T47D (cell line): Measurements from ENCODE around the gene DOK7.
"Not testable (repeated sequence)": the region's sequence is repeated elsewhere in the genome, so short reads cannot be mapped to it uniquely, and the experiment has no call there.

Experiments
- DNase-seq, 2 experiments: peaks; one replicate each; pipeline versions ENCODE4 v3.0.0 to v3.0.0-alpha.2; 2011 to 2012; ENCODE audit warnings: low read depth in 1 of 2, low spot score in 1 of 2
- JUND ChIP-seq: IDR thresholded peaks from 2 replicates; pipeline ENCODE4 v1.6.1; 2012; ENCODE audit warnings: low read depth
- in situ Hi-C: cut with HindIII; loops from 2 replicates; pipeline ENCODE4 v1.10.0; 2016; ENCODE audit warnings: low sequenced_read_pairs, low pct_unique_long_range_greater_than_20kb

DOK7 gene

GRCh38 chr4:3527101-3527913 is 64.2 kb downstream of the DOK7 start:
- TF ChIP-seq JUND = no peak
- in situ Hi-C loops = no loop called here
- no peak for DNase-seq

GRCh38 chr4:3527914-3528876 is 65.1 kb downstream of the DOK7 start:
- no peak for DNase-seq
- in situ Hi-C loops = no loop called here
- TF ChIP-seq JUND = no peak

DNA sequence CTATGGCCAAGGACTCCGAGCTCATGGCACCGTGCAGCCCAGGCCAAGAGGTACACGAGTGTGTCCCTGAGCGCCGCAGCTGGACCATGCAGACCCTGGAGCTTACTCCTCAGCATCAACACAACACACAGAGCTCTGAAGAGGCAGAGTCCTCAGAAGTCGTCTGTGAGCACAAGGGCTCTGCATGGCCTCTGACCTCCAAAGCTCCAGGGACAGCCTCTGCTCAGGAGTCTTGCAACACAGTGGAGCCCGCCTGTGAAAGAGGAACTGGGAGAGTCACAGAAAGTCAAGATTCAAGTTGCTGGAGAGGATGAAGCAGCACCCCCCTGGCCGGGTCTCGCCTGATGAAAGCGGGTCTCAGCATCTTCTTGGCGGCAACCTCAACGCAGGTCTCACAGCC is 66.3 kb downstream of the DOK7 start:
- in situ Hi-C loops = no loop called here
- DNase-seq = no peak
- TF ChIP-seq JUND = no peak

DNA sequence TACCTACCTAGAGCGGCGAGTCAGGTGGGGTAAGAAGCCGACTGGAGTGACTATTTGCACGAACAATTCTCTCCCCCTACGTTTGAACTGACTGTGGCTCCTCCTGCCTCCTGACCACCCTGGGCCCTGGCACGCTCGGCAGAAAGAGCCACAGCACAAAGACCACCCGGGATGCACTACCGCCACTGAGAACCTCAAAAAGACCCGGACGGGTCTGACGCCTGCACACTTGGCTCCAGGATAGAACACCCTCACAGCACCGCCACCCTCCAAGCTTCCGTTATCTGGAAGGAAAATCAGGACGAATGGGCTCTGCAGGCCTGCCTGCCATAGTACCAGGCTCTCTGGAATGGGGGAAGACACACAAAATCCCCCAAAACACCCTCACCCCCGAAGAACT is 66.9 kb downstream of the DOK7 start:
- no peak for TF ChIP-seq JUND
- DNase-seq = no peak
- in situ Hi-C loops = no loop called here

DNA sequence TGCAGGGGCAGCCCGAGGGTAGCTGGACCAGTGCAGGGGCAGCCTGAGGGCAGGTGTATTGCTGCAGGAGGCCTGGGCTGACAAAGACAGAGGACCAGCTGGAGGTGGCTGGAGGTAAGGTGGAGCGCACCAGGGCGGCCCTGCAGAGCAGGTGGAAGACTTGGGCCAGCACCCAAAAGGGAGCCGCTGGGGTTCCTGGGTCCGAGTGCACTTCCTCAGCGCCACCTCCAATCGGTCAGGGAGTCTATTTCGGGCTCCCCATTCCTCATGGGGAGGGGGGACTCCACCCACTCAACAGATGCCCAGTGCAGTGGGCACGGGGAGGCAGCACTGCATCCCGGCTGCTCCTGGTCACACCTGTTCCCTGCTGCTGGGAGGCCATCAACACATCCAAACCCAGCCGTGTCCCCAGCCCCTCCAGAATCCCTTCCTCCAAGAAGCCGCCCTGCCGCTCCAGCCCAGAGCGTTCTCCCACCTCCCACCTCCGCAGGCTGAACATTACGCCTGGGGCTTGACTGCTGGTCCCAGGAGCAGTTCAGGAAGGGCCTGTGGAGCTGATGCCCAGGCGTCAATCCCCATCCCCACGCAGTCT is 67.7 kb downstream of the DOK7 start:
- DNase-seq = no peak
- no peak for TF ChIP-seq JUND
- in situ Hi-C loops = no loop called here

DNA sequence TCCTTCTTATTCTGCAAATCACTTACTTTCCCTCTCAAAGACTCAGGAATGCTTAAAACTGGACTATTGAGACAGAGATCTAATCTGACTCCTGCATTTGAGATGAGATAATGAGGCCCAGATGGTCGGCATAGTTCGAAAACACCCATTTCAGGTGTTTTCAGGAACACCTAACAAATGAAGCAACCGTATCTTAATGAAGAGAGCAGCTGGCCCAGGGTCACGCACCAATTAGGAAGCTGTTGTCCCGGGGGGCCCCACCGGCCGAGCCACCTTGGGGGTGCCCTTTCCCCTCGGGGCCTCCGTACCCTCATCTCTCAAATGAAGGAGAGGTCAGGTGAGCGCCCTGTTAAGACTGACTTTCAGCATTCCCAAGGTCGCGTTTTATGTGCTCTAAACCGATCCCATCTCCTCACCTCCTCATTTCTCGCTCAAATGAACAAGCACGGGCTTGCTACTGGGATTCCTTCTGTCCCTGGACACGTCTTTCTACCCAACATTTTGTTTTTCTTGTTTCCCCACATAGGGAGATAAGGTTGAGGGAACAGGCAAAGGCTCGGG is 68.3 kb downstream of the DOK7 start:
- no peak for TF ChIP-seq JUND
- DNase-seq = peak; percentile 23 to 46
- in situ Hi-C loops = no loop called here

DNA sequence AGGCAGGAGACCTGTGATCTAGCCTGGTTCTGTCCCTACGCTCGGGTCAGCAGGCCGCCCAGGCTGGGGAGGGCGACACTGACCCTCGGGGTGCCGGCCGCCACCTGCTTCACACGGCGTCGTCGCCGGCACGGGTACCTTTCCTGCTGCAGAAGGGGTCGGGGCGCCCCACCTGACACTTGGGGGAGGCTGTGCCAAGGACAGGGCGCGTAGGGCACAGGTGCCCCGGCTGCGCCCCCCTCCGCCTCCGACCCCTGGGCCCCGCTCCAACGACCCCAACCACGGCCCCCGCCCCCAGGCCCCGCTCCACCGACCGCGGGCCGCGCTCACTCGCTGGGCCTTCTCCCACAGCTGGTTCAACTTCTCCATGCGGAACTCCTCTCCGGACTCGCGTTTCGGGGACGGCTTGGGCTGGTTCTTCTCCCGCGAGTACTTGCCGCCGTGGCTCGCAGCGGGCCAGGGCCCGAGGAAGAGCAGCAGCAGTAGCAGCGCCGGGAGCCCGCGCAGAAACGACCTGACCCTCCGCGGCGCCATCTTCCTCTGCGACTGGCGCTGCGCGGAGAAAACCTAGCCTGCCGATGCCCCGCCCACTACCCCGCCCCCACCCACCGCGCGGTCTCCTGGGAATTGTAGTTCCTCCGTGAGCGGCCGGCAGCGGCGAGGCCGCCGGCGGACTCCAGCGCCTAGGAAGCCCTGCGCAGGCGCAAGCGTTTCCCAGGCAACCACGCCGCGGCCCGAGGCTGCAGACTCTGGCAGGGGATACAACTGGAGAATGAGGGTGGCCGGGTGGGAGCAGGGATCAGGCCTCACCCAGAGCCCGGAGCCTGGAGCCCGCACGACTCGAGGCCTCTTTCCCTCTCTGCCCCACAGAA is 69.0 kb downstream of the DOK7 start, which contains the start of gene LRPAP1:
Gene LRPAP1 (minus strand): TSS at position 544 of the 872 bp plus-strand sequence. CDS start 10 bp downstream, at position 534.
- DNase-seq = peak; percentile 90 to 99
- no peak for TF ChIP-seq JUND
- in situ Hi-C loops = no loop called here

- in situ Hi-C loops = no loop called here
- DNase-seq = no peak
- TF ChIP-seq JUND = no peak
These were observed 69.8 kb downstream of the DOK7 start for GRCh38 chr4:3532751-3533422.

DNA sequence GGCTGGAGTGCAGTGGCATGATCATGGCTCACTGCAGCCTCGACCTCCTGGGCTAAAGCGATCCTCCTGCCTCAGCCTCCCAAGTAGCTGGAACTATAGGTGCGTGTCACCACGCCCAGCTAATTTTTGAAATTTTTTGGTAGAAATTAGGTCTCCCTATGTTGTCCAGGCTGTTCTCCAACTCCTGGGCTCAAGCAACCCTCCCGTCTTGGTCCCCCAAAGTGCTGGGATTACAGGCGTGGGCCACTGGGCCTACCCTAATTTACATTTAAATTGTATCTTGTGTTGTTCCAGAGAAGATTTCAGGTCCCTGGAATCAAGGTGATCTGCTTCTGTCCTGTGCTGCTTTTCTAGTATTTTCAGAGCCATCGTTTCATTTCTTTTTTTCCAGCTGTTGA is 70.3 kb downstream of the DOK7 start:
- TF ChIP-seq JUND = no peak
- no peak for DNase-seq
- in situ Hi-C loops = no loop called here

- DNase-seq, in situ Hi-C loops: not testable (repeated sequence)
These were observed 72.7 kb downstream of the DOK7 start for GRCh38 chr4:3535812-3536211.

DNA sequence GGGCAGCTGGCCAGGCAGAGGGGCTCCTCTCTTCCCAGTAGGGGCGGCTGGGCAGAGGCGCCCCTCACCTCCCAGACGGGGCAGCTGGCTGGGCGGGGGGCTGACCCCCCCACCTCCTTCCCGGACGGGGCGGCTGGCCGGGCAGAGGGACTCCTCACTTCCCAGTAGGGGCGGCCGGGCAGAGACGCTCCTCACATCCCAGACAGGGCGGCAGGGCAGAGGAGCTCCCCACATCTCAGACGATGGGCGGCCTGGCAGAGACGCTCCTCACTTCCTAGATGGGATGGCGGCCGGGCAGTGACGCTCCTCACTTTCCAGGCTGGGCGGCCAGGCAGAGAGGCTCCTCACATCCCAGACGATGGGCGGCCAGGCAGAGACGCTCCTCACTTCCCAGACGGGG is 75.8 kb downstream of the DOK7 start:
- in situ Hi-C loops = not testable (repeated sequence)

GRCh38 chr4:3543415-3543814 is 80.3 kb downstream of the DOK7 start:
- DNase-seq, in situ Hi-C loops: not testable (repeated sequence)

More for the DNA sequence above, 75.8 kb downstream of the DOK7 start:
- not testable (repeated sequence) for DNase-seq
